Thoracic aorta (tissue), 2 donors: ENCODE results near the gene COX7C. TPM values are rescaled to one million over a fixed set of nuclear protein-coding genes. Genes with fewer than 3 reads are reported as not detected.
"Not testable (repeated sequence)": the region's sequence is repeated elsewhere in the genome, so short reads cannot be mapped to it uniquely, and the experiment has no call there.

Experiments used
- ATAC-seq: fragments of 150-250 bp; one replicate; pipeline ENCODE4 v1.8.0; 2017; ENCODE audit warnings: low read depth; ENCODE audit not compliant: insufficient number of reproducible peaks, low FRiP score
- DNase-seq: peaks from one replicate; pipeline ENCODE4 v3.0.0-alpha.2; 2020; ENCODE audit warnings: low spot score
- H3K27ac ChIP-seq, 2 donors: fragments of 200-600 bp; sonication (generic); 1 replicate in 1 of 2; 2 replicates in 1 of 2; pipeline ENCODE4 v1.5.1; 2016; ENCODE audit warnings: mild to moderate bottlenecking in 2 of 2, moderate library complexity in 2 of 2
- H3K27me3 ChIP-seq: fragments of 200-600 bp; sonication (generic); replicated peaks from 2 replicates; pipeline ENCODE4 v1.6.0; 2016; ENCODE audit warnings: mild to moderate bottlenecking; ENCODE audit not compliant: insufficient read depth
- H3K36me3 ChIP-seq: fragments of 200-600 bp; sonication (generic); one replicate; pipeline ENCODE4 v1.5.1; 2016
- H3K4me1 ChIP-seq, 2 donors: fragments of 200-600 bp; sonication (generic); 1 replicate in 1 of 2; 2 replicates in 1 of 2; pipeline versions ENCODE4 v1.5.1 to v1.6.0; 2016; ENCODE audit warnings: low read depth in 2 of 2, mild to moderate bottlenecking in 1 of 2; ENCODE audit not compliant: control insufficient read depth in 1 of 2
- H3K4me3 ChIP-seq: fragments of 200-600 bp; sonication (generic); 2 replicates; pipeline ENCODE4 v1.5.1; 2016; ENCODE audit warnings: mild to moderate bottlenecking
- H3K9me3 ChIP-seq: fragments of 200-600 bp; sonication (generic); 2 replicates; pipeline ENCODE4 v1.5.1; 2016
- CTCF ChIP-seq: fragments of 200-600 bp; sonication (generic); IDR thresholded peaks from one replicate; pipeline ENCODE4 v1.5.1; 2019; ENCODE audit warnings: antibody characterized with exemption
- total RNA-seq, 2 donors: library from RNA; depleted of rRNA; stranded (reverse); fragments of >200 nt; gene quantifications; one replicate each; pipeline versions ENCODE4 v1.1.0 to v1.2.3, GENCODE V29; 2016

The COX7C gene
- total RNA-seq, 2 donors from 2014 or later: 226 to 240 TPM

GRCh38 chr5:86644843-86645242 lies 27.1 kb downstream of the COX7C start:
- TF ChIP-seq CTCF: no peak
- Histone ChIP-seq H3K27ac (no peak overlapping the region), H3K36me3 (no peaks in the 10 kb centered on the region), H3K4me1 (no peaks in the 10 kb centered on the region), H3K4me3 (no peak overlapping the region), H3K9me3 (no peaks in the 10 kb centered on the region), H3K27me3 (no peaks in the 10 kb centered on the region)
- DNase-seq (no peak), ATAC-seq (no peak)

- no peaks in the 10 kb centered on the region for H3K27me3 ChIP-seq
- ATAC-seq (no peak), DNase-seq (no peak)
- no peaks in the 10 kb centered on the region for H3K9me3 ChIP-seq
- H3K36me3 ChIP-seq: no peaks in the 10 kb centered on the region
- H3K27ac ChIP-seq: no peak overlapping the region
- no peak overlapping the region for H3K4me3 ChIP-seq
- no peak for TF ChIP-seq CTCF
- no peaks in the 10 kb centered on the region for H3K4me1 ChIP-seq
Observed at GRCh38 chr5:86645885-86646284, 28.1 kb downstream of the COX7C start.

DNA sequence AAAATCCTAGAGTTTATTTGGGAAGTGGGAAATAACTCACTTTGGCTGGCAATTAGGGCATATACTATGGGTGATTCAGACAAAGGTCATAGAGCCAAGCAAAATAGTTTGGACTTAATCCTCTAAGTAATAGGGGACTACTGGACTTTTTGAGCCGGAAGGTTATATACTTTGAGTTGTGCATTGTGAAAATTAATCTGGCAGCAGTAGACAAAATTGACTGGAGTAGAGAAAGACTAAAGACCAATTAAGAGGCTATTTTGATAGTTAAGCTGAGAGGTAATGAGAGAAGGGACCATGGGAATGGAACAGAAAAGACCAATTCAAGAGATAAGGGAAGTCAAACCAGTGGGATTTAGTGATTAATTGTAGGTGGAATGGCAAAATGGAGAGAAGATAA lies 28.9 kb downstream of the COX7C start:
- Histone ChIP-seq H3K9me3 (no peaks in the 10 kb centered on the region), H3K4me1 (no peaks in the 10 kb centered on the region), H3K4me3 (no peak overlapping the region), H3K36me3 (no peaks in the 10 kb centered on the region), H3K27ac (no peak overlapping the region), H3K27me3 (no peaks in the 10 kb centered on the region)
- TF ChIP-seq CTCF: no peak
- ATAC-seq (no peak), DNase-seq (no peak)

DNA sequence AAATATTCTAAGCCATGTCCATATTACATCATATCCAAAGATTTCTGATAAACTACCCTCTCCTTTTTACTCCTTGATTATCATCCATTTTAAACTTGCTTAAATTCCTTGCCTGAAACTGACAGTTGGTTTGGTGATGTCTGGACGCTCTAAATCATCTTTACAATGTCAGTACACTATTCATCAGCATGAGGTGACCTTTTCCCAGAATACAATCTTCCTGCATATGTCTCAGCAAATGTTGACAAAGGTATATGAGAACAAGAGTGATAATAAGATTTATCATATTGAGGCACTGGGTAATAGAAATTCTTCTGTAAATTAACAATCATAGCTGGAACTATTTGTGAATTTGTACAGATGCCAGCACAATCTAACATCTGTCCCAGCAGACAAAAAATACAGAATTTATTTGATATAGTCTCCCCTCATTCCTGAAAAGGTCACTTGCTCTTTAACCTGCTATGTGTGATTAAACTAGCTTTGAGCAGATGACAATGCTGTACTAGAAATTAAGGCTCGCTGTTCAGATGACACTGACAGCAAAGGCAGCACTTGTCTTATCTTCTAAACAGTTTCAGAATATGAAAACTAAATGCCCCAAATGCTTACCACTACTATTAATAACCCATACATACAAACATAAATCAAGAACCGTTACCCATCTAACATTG lies 32.2 kb downstream of the COX7C start:
- H3K4me1 ChIP-seq: no peaks in the 10 kb centered on the region
- no peak overlapping the region for H3K4me3 ChIP-seq
- H3K27me3 ChIP-seq: no peaks in the 10 kb centered on the region
- no peak for ATAC-seq
- no peak overlapping the region for H3K27ac ChIP-seq
- no peaks in the 10 kb centered on the region for H3K36me3 ChIP-seq
- no peaks in the 10 kb centered on the region for H3K9me3 ChIP-seq
- TF ChIP-seq CTCF: no peak
- DNase-seq: no peak

- not testable (repeated sequence) for H3K27ac ChIP-seq, ATAC-seq, H3K36me3 ChIP-seq, H3K9me3 ChIP-seq, H3K4me3 ChIP-seq, H3K4me1 ChIP-seq, DNase-seq, H3K27me3 ChIP-seq
Observed at GRCh38 chr5:86660771-86661170, 43.0 kb downstream of the COX7C start.

DNA sequence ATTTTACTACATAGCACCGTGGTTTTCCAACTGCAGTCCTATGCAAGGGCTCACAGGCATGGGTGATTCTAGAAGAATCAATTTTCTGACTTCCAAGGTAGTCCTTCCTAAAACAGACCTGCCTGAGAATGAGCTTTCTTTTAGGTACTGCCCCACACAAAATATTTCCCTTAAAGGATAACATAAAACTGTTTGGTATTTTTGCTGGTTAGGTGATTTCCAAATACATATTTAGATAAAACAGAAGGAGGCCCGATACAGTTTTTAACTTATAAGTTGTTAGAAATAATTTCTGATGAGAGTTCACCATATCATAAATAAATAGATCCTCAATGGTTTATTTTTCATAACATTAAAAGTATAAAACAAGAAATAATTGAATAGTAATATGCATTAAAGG lies 46.4 kb downstream of the COX7C start:
- TF ChIP-seq CTCF: no peak
- H3K36me3 ChIP-seq: no peaks in the 10 kb centered on the region
- no peaks in the 10 kb centered on the region for H3K4me1 ChIP-seq
- no peaks in the 10 kb centered on the region for H3K27me3 ChIP-seq
- DNase-seq: no peak
- H3K4me3 ChIP-seq: no peak overlapping the region
- ATAC-seq: no peak
- no peaks in the 10 kb centered on the region for H3K9me3 ChIP-seq
- H3K27ac ChIP-seq: no peak overlapping the region
